GM10248 (cell line): Measurements from ENCODE around the gene NACAD.
A peak's percentile ranks its signal among the peaks of the same experiment; 100 is the strongest.

Experiments used
- CTCF ChIA-PET: fragments of 300-600 bp; sonication (Branson Sonifier 250); formaldehyde crosslinking; extraction: SDS; loops from one replicate; lab custom pipeline; 2021; ENCODE audit warnings: antibody characterized with exemption; lab: Yijun Ruan, JAX
- POLR2A ChIA-PET: fragments of 350-650 bp; sonication (Branson Sonifier 250); formaldehyde crosslinking; extraction: SDS; loops from one replicate; lab custom pipeline; 2020; ENCODE audit warnings: antibody characterized with exemption; lab: Yijun Ruan, JAX
- DNase-seq: peaks from one replicate; pipeline ENCODE4 v3.0.0; 2012; ENCODE audit errors: extremely low spot score
- TF ChIP-seq, protein P1 (sequence below): IDR thresholded peaks from 2 replicates; pipeline ENCODE4 v1.5.1; 2012; ENCODE audit warnings: mild to moderate bottlenecking, low read depth; ENCODE audit errors: extremely low read depth, missing control alignments, control extremely low read depth

NACAD gene

GRCh38 chr7:45092100-45092930 is 3.5 kb upstream of the NACAD start:
- CTCF ChIA-PET, result no interaction called here
- TF ChIP-seq, protein P1, sequence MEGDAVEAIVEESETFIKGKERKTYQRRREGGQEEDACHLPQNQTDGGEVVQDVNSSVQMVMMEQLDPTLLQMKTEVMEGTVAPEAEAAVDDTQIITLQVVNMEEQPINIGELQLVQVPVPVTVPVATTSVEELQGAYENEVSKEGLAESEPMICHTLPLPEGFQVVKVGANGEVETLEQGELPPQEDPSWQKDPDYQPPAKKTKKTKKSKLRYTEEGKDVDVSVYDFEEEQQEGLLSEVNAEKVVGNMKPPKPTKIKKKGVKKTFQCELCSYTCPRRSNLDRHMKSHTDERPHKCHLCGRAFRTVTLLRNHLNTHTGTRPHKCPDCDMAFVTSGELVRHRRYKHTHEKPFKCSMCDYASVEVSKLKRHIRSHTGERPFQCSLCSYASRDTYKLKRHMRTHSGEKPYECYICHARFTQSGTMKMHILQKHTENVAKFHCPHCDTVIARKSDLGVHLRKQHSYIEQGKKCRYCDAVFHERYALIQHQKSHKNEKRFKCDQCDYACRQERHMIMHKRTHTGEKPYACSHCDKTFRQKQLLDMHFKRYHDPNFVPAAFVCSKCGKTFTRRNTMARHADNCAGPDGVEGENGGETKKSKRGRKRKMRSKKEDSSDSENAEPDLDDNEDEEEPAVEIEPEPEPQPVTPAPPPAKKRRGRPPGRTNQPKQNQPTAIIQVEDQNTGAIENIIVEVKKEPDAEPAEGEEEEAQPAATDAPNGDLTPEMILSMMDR, result no peak
- no peak for DNase-seq
- POLR2A ChIA-PET, result interaction anchor here (0.5 kb wide), 1 partner anchor 93 kb away, joined by 3 read pairs; no protein-coding TSS in a partner anchor

DNA sequence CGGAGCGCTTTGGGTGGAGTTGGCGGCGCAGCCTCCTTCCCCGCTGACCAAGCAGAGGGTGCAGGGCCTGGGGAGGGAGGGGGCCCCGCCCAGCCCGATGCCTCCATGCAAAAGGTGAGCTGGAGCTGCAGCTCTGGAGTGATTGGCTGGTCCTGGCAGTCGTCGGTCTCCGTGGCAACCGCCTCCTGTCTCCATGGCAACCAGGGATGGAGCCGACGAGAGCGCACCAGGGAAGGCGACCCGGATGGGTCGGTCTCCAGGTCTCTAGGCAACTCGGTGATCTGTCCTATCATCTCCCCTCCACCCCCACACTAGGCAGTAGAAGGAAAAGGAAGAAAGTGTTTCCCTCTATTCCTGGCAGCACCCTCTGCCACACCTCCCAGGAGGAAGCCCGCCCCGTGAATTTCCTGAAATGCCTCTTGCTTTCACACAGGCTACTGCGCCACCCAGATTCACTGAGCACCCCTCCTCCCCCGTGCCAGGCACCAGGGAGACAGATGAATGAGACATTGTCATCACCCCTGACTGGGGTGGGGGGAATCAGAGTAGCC is 647 bp upstream of the NACAD start:
- TF ChIP-seq, protein P1, result no peak
- ChIA-PET POLR2A (interaction anchor here (0.5 to 0.6 kb wide), 2 partner anchors 21 to 351 kb away, joined by 3 read pairs; no protein-coding TSS in a partner anchor), CTCF (no interaction called here)
- peak; percentile 68 for DNase-seq

DNA sequence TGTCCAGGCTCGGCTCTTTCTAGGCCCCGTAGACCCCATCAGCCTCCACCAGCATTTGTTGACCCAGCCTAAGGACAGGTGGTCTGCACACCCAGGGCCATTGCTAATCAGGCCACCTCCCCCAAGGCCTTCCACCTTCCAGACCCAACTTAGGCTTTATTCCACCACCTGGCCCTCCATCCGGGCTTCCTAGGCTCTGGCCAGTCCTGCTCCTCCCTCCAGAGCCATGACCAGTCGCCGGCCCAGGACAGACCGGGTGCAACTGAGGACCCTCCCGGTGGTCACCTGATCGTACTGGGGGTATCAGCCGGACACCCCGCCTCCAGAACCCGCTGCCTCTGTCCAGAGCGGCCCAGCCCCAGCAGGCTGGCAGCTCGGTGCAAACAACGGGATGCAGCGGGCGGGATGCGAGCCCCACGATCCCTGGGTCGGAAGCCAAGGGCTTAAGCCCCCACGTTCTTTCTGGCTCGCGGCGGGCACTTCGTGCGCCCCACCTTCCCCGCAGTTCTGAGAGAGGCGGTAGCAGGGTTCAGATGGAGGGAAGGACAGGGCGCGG is 545 bp downstream of the NACAD start:
- DNase-seq, result no peak
- TF ChIP-seq, protein P1, result no peak
- CTCF ChIA-PET, result interaction anchor here (1.3 to 2.0 kb wide), 2 partner anchors 48 to 114 kb away, joined by 3 to 5 read pairs; no protein-coding TSS in a partner anchor
- POLR2A ChIA-PET, result no interaction called here

DNA sequence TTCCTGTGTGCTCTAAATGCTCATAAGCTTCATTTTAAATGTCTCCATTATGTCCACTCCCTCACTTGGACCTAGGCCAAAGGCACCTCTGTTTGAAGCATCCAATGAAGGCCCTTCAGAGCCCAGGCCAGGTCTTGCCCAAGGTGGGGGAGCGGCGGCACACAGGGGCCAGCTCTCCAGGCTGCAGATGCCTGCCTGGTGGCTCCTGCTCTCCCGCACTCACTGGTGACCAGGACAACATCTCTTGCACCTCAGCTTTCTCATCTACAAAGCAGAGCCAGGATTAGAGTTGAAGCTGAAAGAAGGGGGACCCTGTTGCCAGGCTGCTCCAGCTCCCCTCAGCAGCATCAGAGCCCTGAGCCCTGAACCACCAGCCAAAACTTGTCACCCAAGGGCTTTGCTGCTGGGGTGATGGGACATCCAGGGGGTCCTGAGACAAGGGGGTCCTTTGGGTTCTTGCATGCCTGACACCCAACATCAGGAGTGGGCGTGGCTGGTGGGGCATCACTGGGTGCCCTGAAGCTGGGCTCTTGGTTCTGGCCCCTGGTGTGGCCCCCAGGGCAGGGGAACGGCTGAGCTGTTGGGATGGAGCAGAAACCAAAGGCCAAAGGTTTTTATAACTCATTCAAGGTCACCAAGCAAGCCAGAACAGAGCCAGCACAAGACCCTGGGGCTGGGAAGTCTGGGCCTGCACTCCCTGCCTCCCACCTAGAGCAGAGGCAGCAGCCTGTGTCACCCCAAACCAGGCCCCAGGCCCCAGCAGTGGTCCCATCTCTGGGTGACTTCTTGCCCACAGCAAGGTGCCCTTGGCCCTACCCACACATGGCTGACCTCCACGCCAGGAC is 1.2 kb downstream of the NACAD start:
- DNase-seq, result no peak
- TF ChIP-seq, protein P1, result no peak
- CTCF ChIA-PET, result interaction anchor here (1.0 to 2.0 kb wide), 5 partner anchors 13 to 113 kb away, joined by 3 to 5 read pairs (median 3); no protein-coding TSS in a partner anchor
- POLR2A ChIA-PET, result interaction anchor here (0.6 kb wide), 1 partner anchor 106 kb away, joined by 6 read pairs; no protein-coding TSS in a partner anchor

DNA sequence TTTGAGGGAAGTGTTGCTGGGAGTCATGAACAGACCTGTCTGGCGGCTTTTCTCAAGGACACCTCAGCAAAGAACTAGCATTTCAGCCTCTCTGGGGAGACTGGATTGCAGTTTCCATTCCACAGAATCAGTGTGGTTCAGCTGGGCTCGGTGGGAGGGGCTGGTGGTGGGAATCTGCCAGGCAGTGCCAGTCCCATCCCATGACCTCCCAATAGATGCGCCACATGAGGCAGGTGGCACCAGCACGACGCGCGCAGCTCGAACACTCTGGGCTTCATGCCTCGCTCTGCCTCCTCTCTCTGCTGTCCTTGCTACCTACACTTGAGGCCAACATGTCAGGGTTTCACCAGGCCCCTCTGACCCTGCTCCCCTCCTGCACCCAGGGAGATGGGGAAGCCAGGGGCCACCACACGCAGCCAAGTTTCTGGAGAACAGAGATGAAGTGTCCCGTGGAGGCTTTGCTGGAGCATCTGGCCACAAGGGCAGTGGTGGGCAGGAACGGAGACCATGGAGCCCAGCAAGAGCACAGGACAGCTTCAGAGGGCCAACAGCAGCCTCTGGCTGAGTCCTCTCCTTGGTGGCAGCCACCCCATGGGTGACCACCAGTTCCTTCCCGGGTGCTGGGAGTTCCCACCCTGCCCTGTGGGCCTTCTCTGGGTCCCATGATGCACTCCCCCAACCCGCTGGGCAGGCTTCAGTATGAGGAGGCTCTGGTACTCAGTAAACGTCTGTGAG is 2.3 kb downstream of the NACAD start:
- ChIA-PET CTCF (interaction anchor here (0.7 to 2.0 kb wide), 5 partner anchors 14 to 1823 kb away, joined by 3 to 5 read pairs (median 3); no protein-coding TSS in a partner anchor), POLR2A (interaction anchor here (0.5 kb wide), 1 partner anchor 283 kb away, joined by 4 read pairs; no protein-coding TSS in a partner anchor)
- DNase-seq, result no peak
- TF ChIP-seq, protein P1, result no peak
